HepG2 (cell line): ENCODE measurements around the gene TRIM8. TPM values are rescaled to one million over a fixed set of nuclear protein-coding genes. Genes with fewer than 3 reads are reported as not detected.

Experiments
- CCDC6 ChIP-seq: sonication (generic); formaldehyde crosslinking; IDR thresholded peaks from 2 replicates; pipeline ENCODE4 v1.8.1; 2022; ENCODE audit warnings: mild to moderate bottlenecking, missing genetic modification reagents, moderate library complexity
- HIVEP1 ChIP-seq: sonication (generic); formaldehyde crosslinking; IDR thresholded peaks from 2 replicates; pipeline ENCODE4 v1.4.0; 2020; ENCODE audit warnings: mild to moderate bottlenecking, missing genetic modification reagents
- ISL2 ChIP-seq: sonication (generic); formaldehyde crosslinking; IDR thresholded peaks from 2 replicates; pipeline ENCODE4 v1.5.0; 2020; ENCODE audit warnings: missing genetic modification reagents
- MEIS1 ChIP-seq: sonication (generic); formaldehyde crosslinking; IDR thresholded peaks from 2 replicates; pipeline ENCODE4 v1.9.0; 2021; ENCODE audit warnings: mild to moderate bottlenecking, missing genetic modification reagents, moderate library complexity, borderline replicate concordance
- NCOA1 ChIP-seq: sonication (generic); formaldehyde crosslinking; IDR thresholded peaks from 2 replicates; pipeline ENCODE4 v1.9.0; 2021; ENCODE audit warnings: missing genetic modification reagents
- NRL ChIP-seq: sonication (generic); formaldehyde crosslinking; IDR thresholded peaks from 2 replicates; pipeline ENCODE4 v1.5.0; 2020; ENCODE audit warnings: missing genetic modification reagents, mild to moderate bottlenecking, moderate library complexity, borderline replicate concordance
- RNF2 ChIP-seq: fragments of 450-650 bp; conservative IDR thresholded peaks from 2 replicates; pipeline ENCODE4 v1.6.1; 2016; ENCODE audit warnings: low read depth
- SALL1 ChIP-seq: sonication (generic); formaldehyde crosslinking; IDR thresholded peaks from 2 replicates; pipeline ENCODE4 v1.8.0; 2022; ENCODE audit warnings: mild to moderate bottlenecking, missing genetic modification reagents
- SP5 ChIP-seq: IDR thresholded peaks from 2 replicates; pipeline ENCODE4 v1.6.1; 2016; ENCODE audit warnings: low read depth, borderline replicate concordance
- ZKSCAN5 ChIP-seq: sonication (generic); formaldehyde crosslinking; IDR thresholded peaks from 2 replicates; pipeline ENCODE4 v1.5.1; 2020; ENCODE audit warnings: mild to moderate bottlenecking, missing genetic modification reagents
- ZNF17 ChIP-seq: sonication (generic); formaldehyde crosslinking; IDR thresholded peaks from 2 replicates; pipeline ENCODE4 v1.5.0; 2020; ENCODE audit warnings: mild to moderate bottlenecking, missing genetic modification reagents
- ZNF776 ChIP-seq: sonication (generic); formaldehyde crosslinking; IDR thresholded peaks from 2 replicates; pipeline ENCODE4 v1.4.0; 2020; ENCODE audit warnings: mild to moderate bottlenecking, missing genetic modification reagents
- ZSCAN21 ChIP-seq: sonication (generic); formaldehyde crosslinking; IDR thresholded peaks from 2 replicates; pipeline ENCODE4 v1.8.0; 2022; ENCODE audit warnings: mild to moderate bottlenecking, missing genetic modification reagents, moderate library complexity, borderline replicate concordance
- ZSCAN9 ChIP-seq: IDR thresholded peaks from 2 replicates; pipeline ENCODE4 v1.6.1; 2016; ENCODE audit warnings: borderline replicate concordance
- polyA plus RNA-seq, 8 experiments: library from polyadenylated mRNA; depleted of rRNA in 3 of 8; stranded (reverse) in 7 of 8; unstranded in 1 of 8; fragments of >200 nt; fragmentation: Illumina TruSeq in 4 of 8; extraction: Trizol in 4 of 8; gene quantifications; 2 replicates each; pipeline versions ENCODE4 v1.2.1 to v1.2.3, GENCODE V29; 2011 to 2016; ENCODE audit warnings: low read depth in 4 of 8, missing spikeins in 1 of 8, mixed read lengths in 1 of 8; ENCODE audit not compliant: insufficient read depth in 1 of 8
- total RNA-seq, 5 experiments: library from RNA; depleted of rRNA; stranded (reverse); fragments of >200 nt; fragmentation: Illumina TruSeq; extraction: Trizol; gene quantifications; 2 replicates each; pipeline ENCODE4 v1.2.3, GENCODE V29; 2016; ENCODE audit warnings: low read depth in 1 of 5
- TF ChIP-seq, protein P1 (sequence below): sonication (generic); formaldehyde crosslinking; IDR thresholded peaks from 2 replicates; pipeline ENCODE4 v1.5.0; 2020; ENCODE audit warnings: mild to moderate bottlenecking, missing genetic modification reagents, moderate library complexity
- TF ChIP-seq, protein P2 (sequence below): sonication (generic); formaldehyde crosslinking; IDR thresholded peaks from 2 replicates; pipeline ENCODE4 v1.4.0; 2020; ENCODE audit warnings: missing genetic modification reagents
- TF ChIP-seq, protein P3 (sequence below): sonication (generic); formaldehyde crosslinking; IDR thresholded peaks from 2 replicates; pipeline ENCODE4 v1.4.0; 2020; ENCODE audit warnings: missing genetic modification reagents, borderline replicate concordance
- TF ChIP-seq, protein P4 (sequence below): sonication (generic); formaldehyde crosslinking; IDR thresholded peaks from 2 replicates; pipeline ENCODE4 v1.4.0; 2020; ENCODE audit warnings: missing genetic modification reagents
- TF ChIP-seq, protein P5 (sequence below): sonication (generic); formaldehyde crosslinking; IDR thresholded peaks from 2 replicates; pipeline ENCODE4 v1.4.0; 2020; ENCODE audit warnings: mild to moderate bottlenecking, missing genetic modification reagents

TRIM8 gene
- total and polyA plus RNA-seq, 2 of the 13 experiments (the other 11 are each of a cell fraction or from before 2014, with no cell fraction given): 38.9 to 66.5 TPM

DNA sequence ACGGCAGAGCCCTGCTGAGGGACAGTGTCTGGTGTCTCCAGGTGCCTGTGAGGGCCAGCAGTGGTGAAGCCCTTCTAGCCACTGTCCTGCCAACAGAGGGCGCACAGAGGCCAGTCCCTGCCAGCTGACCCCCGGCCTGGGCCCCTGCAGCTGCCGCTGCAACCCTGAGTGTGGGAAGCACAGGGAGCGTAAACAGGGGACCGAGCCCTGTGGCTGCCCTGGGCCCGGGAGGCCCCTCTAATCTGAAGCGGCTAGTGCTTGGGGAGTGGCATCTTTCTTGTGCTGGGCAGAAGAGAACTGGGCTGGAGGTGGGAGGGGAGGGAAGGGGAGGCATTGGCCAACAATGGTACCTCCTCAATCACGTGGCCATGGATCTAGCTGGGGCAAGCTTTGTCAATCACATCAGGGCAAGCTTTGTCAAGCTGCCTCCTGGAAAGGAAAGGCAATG, 34.6 kb downstream of the TRIM8 start (continued):
- TF ChIP-seq RNF2 (0 out of 2 replicates have a peak, but pooled peaks have one; percentile 43), ZNF17 (CRISPR knock-in tag) (no peak), ZKSCAN5 (CRISPR knock-in tag) (no peak), ISL2 (CRISPR knock-in tag) (peak; percentile 36; the same call in 1 of the 2 replicates), HIVEP1 (CRISPR knock-in tag) (0 out of 2 replicates have a peak, but pooled peaks have one; percentile 28), SALL1 (CRISPR knock-in tag) (peak; percentile 81), ZSCAN21 (peak; percentile 50; the same call in 1 of the 2 replicates), CCDC6 (CRISPR knock-in tag) (peak; percentile 47; the same call in 1 of the 2 replicates), NRL (peak; percentile 60; the same call in 1 of the 2 replicates), SP5 (CRISPR knock-in tag) (no peak), ZNF776 (CRISPR knock-in tag) (0 out of 2 replicates have a peak, but pooled peaks have one; percentile 26), NCOA1 (CRISPR knock-in tag) (no peak), ZSCAN9 (CRISPR knock-in tag) (0 out of 2 replicates have a peak, but pooled peaks have one; percentile 22), MEIS1 (0 out of 2 replicates have a peak, but pooled peaks have one; percentile 9)
- TF ChIP-seq, protein P1, sequence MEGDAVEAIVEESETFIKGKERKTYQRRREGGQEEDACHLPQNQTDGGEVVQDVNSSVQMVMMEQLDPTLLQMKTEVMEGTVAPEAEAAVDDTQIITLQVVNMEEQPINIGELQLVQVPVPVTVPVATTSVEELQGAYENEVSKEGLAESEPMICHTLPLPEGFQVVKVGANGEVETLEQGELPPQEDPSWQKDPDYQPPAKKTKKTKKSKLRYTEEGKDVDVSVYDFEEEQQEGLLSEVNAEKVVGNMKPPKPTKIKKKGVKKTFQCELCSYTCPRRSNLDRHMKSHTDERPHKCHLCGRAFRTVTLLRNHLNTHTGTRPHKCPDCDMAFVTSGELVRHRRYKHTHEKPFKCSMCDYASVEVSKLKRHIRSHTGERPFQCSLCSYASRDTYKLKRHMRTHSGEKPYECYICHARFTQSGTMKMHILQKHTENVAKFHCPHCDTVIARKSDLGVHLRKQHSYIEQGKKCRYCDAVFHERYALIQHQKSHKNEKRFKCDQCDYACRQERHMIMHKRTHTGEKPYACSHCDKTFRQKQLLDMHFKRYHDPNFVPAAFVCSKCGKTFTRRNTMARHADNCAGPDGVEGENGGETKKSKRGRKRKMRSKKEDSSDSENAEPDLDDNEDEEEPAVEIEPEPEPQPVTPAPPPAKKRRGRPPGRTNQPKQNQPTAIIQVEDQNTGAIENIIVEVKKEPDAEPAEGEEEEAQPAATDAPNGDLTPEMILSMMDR: peak; percentile 96
- TF ChIP-seq, protein P2, sequence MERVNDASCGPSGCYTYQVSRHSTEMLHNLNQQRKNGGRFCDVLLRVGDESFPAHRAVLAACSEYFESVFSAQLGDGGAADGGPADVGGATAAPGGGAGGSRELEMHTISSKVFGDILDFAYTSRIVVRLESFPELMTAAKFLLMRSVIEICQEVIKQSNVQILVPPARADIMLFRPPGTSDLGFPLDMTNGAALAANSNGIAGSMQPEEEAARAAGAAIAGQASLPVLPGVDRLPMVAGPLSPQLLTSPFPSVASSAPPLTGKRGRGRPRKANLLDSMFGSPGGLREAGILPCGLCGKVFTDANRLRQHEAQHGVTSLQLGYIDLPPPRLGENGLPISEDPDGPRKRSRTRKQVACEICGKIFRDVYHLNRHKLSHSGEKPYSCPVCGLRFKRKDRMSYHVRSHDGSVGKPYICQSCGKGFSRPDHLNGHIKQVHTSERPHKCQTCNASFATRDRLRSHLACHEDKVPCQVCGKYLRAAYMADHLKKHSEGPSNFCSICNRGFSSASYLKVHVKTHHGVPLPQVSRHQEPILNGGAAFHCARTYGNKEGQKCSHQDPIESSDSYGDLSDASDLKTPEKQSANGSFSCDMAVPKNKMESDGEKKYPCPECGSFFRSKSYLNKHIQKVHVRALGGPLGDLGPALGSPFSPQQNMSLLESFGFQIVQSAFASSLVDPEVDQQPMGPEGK (CRISPR knock-in tag): peak; percentile 80
- TF ChIP-seq, protein P3, sequence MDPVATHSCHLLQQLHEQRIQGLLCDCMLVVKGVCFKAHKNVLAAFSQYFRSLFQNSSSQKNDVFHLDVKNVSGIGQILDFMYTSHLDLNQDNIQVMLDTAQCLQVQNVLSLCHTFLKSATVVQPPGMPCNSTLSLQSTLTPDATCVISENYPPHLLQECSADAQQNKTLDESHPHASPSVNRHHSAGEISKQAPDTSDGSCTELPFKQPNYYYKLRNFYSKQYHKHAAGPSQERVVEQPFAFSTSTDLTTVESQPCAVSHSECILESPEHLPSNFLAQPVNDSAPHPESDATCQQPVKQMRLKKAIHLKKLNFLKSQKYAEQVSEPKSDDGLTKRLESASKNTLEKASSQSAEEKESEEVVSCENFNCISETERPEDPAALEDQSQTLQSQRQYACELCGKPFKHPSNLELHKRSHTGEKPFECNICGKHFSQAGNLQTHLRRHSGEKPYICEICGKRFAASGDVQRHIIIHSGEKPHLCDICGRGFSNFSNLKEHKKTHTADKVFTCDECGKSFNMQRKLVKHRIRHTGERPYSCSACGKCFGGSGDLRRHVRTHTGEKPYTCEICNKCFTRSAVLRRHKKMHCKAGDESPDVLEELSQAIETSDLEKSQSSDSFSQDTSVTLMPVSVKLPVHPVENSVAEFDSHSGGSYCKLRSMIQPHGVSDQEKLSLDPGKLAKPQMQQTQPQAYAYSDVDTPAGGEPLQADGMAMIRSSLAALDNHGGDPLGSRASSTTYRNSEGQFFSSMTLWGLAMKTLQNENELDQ (CRISPR knock-in tag): no peak
- TF ChIP-seq, protein P4, sequence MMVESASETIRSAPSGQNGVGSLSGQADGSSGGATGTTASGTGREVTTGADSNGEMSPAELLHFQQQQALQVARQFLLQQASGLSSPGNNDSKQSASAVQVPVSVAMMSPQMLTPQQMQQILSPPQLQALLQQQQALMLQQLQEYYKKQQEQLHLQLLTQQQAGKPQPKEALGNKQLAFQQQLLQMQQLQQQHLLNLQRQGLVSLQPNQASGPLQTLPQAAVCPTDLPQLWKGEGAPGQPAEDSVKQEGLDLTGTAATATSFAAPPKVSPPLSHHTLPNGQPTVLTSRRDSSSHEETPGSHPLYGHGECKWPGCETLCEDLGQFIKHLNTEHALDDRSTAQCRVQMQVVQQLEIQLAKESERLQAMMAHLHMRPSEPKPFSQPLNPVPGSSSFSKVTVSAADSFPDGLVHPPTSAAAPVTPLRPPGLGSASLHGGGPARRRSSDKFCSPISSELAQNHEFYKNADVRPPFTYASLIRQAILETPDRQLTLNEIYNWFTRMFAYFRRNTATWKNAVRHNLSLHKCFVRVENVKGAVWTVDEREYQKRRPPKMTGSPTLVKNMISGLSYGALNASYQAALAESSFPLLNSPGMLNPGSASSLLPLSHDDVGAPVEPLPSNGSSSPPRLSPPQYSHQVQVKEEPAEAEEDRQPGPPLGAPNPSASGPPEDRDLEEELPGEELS: peak; percentile 67
- TF ChIP-seq, protein P5, sequence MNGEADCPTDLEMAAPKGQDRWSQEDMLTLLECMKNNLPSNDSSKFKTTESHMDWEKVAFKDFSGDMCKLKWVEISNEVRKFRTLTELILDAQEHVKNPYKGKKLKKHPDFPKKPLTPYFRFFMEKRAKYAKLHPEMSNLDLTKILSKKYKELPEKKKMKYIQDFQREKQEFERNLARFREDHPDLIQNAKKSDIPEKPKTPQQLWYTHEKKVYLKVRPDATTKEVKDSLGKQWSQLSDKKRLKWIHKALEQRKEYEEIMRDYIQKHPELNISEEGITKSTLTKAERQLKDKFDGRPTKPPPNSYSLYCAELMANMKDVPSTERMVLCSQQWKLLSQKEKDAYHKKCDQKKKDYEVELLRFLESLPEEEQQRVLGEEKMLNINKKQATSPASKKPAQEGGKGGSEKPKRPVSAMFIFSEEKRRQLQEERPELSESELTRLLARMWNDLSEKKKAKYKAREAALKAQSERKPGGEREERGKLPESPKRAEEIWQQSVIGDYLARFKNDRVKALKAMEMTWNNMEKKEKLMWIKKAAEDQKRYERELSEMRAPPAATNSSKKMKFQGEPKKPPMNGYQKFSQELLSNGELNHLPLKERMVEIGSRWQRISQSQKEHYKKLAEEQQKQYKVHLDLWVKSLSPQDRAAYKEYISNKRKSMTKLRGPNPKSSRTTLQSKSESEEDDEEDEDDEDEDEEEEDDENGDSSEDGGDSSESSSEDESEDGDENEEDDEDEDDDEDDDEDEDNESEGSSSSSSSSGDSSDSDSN (CRISPR knock-in tag): peak; percentile 59; the same call in 1 of the 2 replicates
